Dermis microvascular lymphatic vessel endothelial cell (primary cell): ENCODE results near the gene RGS3. TPM values are rescaled to one million over a fixed set of nuclear protein-coding genes. Genes with fewer than 3 reads are reported as not detected.
A peak's percentile ranks its signal among the peaks of the same experiment; 100 is the strongest.

Experiments
- DNase-seq, 2 donors: peaks; one replicate each; pipeline versions ENCODE4 v3.0.0 to v3.0.0-alpha.2; 2010; ENCODE audit warnings: low read depth in 2 of 2
- total RNA-seq: library from RNA; depleted of rRNA; stranded (reverse); fragments of >200 nt; gene quantifications from 2 replicates; pipeline ENCODE4 v1.2.1, GENCODE V29; 2014

The RGS3 gene
- total RNA-seq, 1 donor from 2014 or later, result 180 TPM

GRCh38 chr9:113600023-113600823 is 136.7 kb downstream of the RGS3 start:
- DNase-seq, result peak in 1 of 2 donors; percentile 40

DNA sequence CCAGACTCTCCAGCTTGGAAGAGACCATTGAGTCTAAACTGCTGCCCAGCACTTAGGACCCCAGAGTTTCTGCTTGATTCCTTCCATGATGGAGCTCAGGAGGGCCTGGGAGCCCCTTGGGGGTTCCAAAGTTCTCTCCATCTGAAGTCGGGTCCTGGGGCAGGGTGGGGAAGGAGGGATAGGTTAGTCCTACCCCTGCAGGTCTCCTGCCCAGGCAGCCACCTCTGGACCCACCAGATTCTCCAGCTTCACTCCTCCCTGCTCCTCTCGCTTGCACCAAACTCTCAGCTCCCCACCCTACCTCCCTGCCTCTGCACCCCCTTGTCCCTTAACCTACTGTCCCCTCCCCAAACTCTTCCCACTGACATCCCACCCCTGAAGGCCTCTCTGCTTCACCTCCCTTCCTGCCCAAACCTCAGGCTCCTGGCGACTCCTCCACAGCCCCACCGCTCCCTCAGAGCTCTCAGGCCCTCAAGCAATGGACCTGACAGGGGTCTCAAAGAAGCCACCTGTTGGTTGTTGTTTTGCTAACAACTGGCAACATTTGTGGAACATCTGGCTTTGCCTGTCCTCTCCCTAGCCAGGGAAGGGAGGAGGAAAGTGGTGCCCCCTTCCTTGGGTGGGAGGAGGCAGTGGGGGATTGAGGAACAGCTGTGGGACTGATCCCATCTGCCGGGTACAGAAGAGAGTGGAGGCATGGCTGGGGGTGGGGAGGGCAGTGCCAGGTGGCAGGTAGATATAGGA is 137.5 kb downstream of the RGS3 start:
- DNase-seq, result no peak

GRCh38 chr9:113601656-113602055 is 138.1 kb downstream of the RGS3 start:
- no peak for DNase-seq

DNA sequence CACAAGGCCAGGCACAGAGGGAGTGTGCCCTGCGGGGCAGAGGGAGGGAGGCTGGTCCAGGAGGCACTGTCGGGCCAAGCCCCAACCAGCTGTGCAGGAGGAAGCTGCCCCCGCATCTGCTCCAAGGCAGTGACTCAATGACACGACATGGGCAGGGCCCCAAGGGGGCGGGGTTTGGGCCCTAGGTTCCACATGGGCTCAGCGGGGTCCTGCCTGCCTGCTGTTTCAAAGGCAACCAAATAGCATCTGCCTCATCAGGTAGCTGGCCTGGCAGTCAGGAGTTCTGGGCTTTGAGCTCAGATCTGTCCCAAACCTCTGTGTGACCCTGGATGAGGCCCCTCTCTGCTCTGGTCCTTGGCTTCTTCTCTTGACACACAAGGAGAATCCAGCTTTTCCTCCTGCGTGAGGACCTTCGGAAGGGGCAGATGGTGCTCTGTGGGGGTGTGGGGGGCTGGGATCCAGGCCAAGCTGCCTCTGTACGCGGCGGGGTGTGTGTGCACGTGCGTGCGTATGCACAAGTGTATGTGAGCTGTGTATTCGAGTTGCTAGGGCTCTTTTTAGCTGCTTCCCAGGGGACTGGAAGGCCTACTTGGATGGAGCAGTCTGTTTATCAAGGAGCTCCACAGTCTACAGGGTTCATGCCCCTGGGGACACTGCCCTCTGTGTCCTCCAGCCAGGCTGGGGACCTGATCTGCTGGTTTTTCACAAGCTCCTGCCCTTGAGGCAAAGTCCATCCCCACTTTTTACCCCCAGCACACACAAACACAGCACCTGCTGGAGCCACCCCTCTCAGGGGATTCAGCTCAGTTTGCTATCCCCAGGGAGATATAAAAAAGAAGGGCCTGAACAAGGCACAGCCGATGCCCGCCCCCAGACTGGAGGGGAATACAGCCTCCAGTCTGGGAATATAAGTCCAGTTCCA is 138.9 kb downstream of the RGS3 start:
- peak in 1 of 2 donors; percentile 70 for DNase-seq

DNA sequence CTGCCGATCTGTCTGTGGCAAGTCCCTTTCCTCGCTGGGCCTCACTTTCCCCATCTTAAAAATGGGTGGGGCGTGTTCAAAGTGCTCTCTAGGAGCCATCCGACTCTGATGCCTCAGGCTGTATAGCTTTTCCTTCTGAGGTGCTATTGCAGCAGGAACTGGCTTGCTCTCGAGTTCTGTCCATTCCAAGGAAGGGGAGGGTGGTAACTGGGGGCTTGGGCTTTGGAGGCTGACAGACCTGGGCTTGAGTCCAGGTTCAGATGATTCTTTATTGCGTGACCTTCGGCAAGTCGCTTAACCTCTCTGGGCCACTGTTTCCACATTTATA is 139.5 kb downstream of the RGS3 start:
- no peak for DNase-seq

GRCh38 chr9:113603773-113604172 is 140.2 kb downstream of the RGS3 start:
- DNase-seq, result no peak

DNA sequence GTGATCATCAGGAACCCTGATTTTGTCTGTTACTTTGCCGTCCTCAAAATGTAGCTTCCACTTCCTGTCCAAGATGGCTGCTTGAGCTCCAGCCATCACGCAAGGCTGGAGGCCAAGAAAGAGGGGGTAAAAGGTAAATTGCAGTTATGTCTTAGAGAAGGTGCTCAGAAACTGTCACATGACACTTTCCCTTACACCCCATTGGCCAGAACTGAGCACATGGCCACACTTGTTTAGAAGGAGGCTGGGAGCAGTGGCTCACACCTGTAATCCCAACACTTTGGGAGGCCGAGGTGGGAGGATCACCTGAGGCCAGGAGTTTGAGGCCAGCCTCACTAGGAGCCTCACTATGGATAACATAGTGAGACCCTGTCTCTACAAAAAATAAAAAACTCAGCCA is 140.9 kb downstream of the RGS3 start:
- DNase-seq, result no peak

DNA sequence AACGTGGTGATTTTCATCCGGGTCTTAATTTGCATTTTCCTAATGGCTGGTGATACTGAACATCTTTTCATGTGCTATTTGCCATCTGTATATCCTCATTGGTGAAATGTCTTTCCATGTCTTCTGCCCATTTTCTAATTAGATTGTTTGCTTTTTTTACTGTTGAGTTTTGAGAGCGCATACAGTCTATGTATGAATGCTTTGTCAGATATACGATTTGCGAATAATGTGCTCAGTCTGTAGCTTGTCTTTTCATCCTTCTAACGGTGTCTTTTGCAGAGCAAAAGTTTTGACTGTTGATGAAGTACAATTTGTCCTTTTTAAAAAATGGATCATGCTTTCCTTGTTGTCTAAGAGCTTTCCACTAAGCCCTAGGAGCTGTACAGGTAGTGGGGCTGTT is 143.0 kb downstream of the RGS3 start:
- no peak for DNase-seq

DNA sequence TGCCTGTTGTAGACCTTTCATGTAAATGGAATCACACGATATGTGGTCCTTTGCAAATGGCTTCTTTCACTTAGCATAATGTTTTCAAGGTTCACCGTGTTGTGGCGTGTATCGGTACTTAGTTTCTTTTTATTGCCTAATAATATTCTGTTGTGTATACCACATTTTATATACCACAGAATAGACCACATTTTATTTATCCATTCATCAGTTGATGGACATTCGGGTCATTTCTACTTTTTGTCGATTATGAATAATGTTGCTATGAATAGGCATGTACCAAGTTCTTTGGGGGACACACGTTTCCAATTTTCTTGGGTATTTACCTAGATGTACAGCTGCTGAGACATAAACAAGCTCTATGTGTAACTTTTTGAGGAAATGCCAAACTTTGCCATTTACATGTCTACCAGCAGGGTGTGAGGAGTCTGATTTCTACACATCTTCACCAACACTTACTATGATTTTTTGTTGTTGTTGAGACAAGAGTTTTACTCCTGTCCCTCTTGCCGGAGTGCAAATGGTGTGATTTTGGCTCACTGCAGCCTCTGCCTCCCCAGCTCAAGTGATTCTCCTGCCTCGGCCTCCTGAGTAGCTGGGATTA is 144.7 kb downstream of the RGS3 start:
- no peak for DNase-seq

GRCh38 chr9:113609562-113610318 is 146.2 kb downstream of the RGS3 start:
- DNase-seq, result peak; percentile 95 to 96

- DNase-seq, result no peak
These were observed 148.1 kb downstream of the RGS3 start for GRCh38 chr9:113611461-113612215.

GRCh38 chr9:113612216-113612747 is 148.8 kb downstream of the RGS3 start:
- no peak for DNase-seq

- DNase-seq, result no peak
These were observed 149.3 kb downstream of the RGS3 start for GRCh38 chr9:113612828-113613227.

DNA sequence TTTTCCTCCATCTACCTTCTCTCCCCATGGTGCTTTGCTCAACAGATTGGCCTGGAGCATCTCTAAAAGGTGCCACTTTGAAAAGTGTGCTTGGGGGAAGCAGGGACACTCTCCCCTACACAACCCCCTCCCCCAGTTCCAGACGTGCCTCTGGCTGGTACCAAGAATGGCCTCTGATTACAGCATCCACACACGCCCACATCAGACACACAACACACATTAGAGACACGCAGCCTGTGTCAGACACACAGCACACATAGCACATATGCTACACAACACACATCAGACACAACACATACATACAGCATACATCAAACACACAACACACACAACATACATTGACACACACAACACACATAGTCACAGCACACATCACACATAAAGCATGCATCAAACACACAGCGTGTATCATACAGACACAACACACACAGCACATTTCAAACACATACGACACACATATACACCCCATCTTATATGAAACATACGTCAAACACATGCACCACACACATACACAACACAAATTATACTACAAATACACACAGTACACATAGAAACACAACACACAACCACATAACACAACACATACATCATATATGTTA is 150.4 kb downstream of the RGS3 start:
- DNase-seq, result no peak

GRCh38 chr9:113614843-113615648 is 151.5 kb downstream of the RGS3 start:
- DNase-seq, result peak in 1 of 2 donors; percentile 33

DNA sequence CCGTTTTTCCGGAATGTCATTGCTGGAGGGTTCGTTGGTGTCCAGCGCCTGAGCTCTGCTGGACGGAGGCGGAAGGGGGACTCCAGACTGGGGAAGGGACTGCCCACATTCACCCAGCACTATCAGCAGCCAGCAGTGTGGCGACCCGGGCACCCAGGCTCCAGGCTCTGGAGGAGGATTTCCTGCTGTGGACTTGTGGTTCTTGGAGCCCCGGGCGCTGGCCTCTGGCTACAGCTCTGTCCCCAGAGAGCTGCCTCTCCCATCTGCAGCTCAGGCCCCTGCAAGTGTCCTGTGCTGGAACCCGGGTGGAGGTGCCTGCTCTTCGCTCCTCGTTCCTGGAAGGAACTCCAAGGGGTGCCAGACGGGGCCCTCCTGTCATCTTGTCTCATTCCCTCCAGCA is 152.6 kb downstream of the RGS3 start:
- DNase-seq, result peak in 1 of 2 donors; percentile 19

GRCh38 chr9:113616621-113617496 is 153.3 kb downstream of the RGS3 start:
- no peak for DNase-seq
